GM12801 (cell line): ENCODE data around the gene ME3.

Source experiments
- CTCF ChIP-seq: IDR thresholded peaks from one replicate; pipeline ENCODE4 v1.5.1; 2011; ENCODE audit warnings: control low read depth; ENCODE audit not compliant: insufficient read length; ENCODE audit errors: extremely low read depth

Gene ME3

GRCh38 chr11:86507249-86507845, 165.1 kb downstream of the ME3 start:
- no peak for TF ChIP-seq CTCF

GRCh38 chr11:86506235-86506634, 166.2 kb downstream of the ME3 start:
- no peak for TF ChIP-seq CTCF

GRCh38 chr11:86503131-86503530, 169.3 kb downstream of the ME3 start:
- TF ChIP-seq CTCF: no peak

- TF ChIP-seq CTCF: no peak
Observed at GRCh38 chr11:86502137-86502642, 170.2 kb downstream of the ME3 start.

- TF ChIP-seq CTCF: no peak
Observed at GRCh38 chr11:86500500-86501140, 171.8 kb downstream of the ME3 start.

- TF ChIP-seq CTCF: no peak
Observed at GRCh38 chr11:86499723-86500129, 172.7 kb downstream of the ME3 start.

- TF ChIP-seq CTCF: no peak
Observed at GRCh38 chr11:86497836-86498235, 174.6 kb downstream of the ME3 start.
